SK-N-SH (cell line): ENCODE measurements around the gene CNTNAP2. TPM values are rescaled to one million over a fixed set of nuclear protein-coding genes. Genes with fewer than 3 reads are reported as not detected.

Source experiments
- CTCF ChIA-PET: fragments of 300-600, 350-600 bp; formaldehyde crosslinking; extraction: SDS; loops from one replicate; lab custom pipeline; 2021; lab: Yijun Ruan, JAX
- POLR2A ChIA-PET: fragments of 350-600 bp; sonication (Branson Sonifier 250); formaldehyde crosslinking; extraction: SDS; loops from one replicate; lab custom pipeline; 2020; ENCODE audit warnings: antibody characterized with exemption, inconsistent platforms; lab: Yijun Ruan, JAX
- DNase-seq: peaks from one replicate; pipeline ENCODE4 v3.0.0; 2012
- H2AFZ ChIP-seq: fragments of 200-600 bp; sonication (generic); 2 replicates; pipeline ENCODE4 v1.8.1; 2016; ENCODE audit warnings: antibody characterized with exemption, mild to moderate bottlenecking, low read depth
- H3F3A ChIP-seq: fragments of 200-600 bp; sonication (generic); replicated peaks from 2 replicates; pipeline ENCODE3; 2016; ENCODE audit warnings: antibody characterized with exemption, mild to moderate bottlenecking; ENCODE audit not compliant: insufficient read depth
- H3K27ac ChIP-seq, 2 experiments: fragments of 200-500 bp in 1 of 2; fragments of 200-600 bp in 1 of 2; sonication (Bioruptor generic) in 1 of 2; sonication (generic), shearing (Covaris generic) in 1 of 2; 2 replicates each; pipeline versions ENCODE4 v1.5.1 to v1.6.1; 2014 to 2016; ENCODE audit warnings: low read depth in 2 of 2, inconsistent platforms in 1 of 2, low read length in 1 of 2, mild to moderate bottlenecking in 1 of 2, mixed read lengths in 1 of 2
- H3K27me3 ChIP-seq: fragments of 200-600 bp; sonication (generic), shearing (Covaris generic); 2 replicates; pipeline ENCODE4 v1.6.1; 2016; ENCODE audit warnings: mixed run types; ENCODE audit not compliant: insufficient read depth
- H3K36me3 ChIP-seq, 2 experiments: fragments of 200-500 bp in 1 of 2; fragments of 200-600 bp in 1 of 2; sonication (Bioruptor generic) in 1 of 2; sonication (generic) in 1 of 2; replicated peaks in 1 of 2; 2 replicates each; pipeline versions ENCODE3 to v1.5.1; 2014 to 2016; ENCODE audit warnings: low read length in 1 of 2, mild to moderate bottlenecking in 1 of 2; ENCODE audit not compliant: insufficient read depth in 2 of 2, control insufficient read depth in 1 of 2
- H3K4me1 ChIP-seq, 2 experiments: fragments of 200-500 bp in 1 of 2; fragments of 200-600 bp in 1 of 2; sonication (Bioruptor generic) in 1 of 2; sonication (generic), shearing (Covaris generic) in 1 of 2; 2 replicates each; pipeline versions ENCODE4 v1.5.1 to v1.6.1; 2014 to 2016; ENCODE audit warnings: low read depth in 1 of 2, low read length in 1 of 2, mixed run types in 1 of 2; ENCODE audit not compliant: insufficient read depth in 2 of 2, control insufficient read depth in 1 of 2
- H3K4me2 ChIP-seq: fragments of 200-600 bp; sonication (generic), shearing (Covaris generic); 2 replicates; pipeline ENCODE4 v1.6.1; 2017; ENCODE audit warnings: mixed run types
- H3K4me3 ChIP-seq, 2 experiments: fragments of 200-500 bp in 1 of 2; fragments of 200-600 bp in 1 of 2; sonication (Bioruptor generic) in 1 of 2; sonication (generic), shearing (Covaris generic) in 1 of 2; 2 replicates each; pipeline versions ENCODE4 v1.5.1 to v1.8.1; 2014 to 2016; ENCODE audit warnings: low read depth in 2 of 2, inconsistent platforms in 1 of 2, low read length in 1 of 2, mild to moderate bottlenecking in 1 of 2, mixed read lengths in 1 of 2, moderate library complexity in 1 of 2
- H3K79me2 ChIP-seq: fragments of 200-600 bp; sonication (generic); 2 replicates; pipeline ENCODE4 v1.8.1; 2017; ENCODE audit warnings: mild to moderate bottlenecking; ENCODE audit not compliant: insufficient read depth
- H3K9ac ChIP-seq: fragments of 200-600 bp; sonication (generic); 2 replicates; pipeline ENCODE4 v1.6.1; 2017; ENCODE audit warnings: mixed run types
- H3K9me2 ChIP-seq: fragments of 200-600 bp; sonication (generic); 2 replicates; pipeline ENCODE4 v1.6.1; 2017; ENCODE audit warnings: mixed run types
- H3K9me3 ChIP-seq: fragments of 200-600 bp; sonication (generic); 2 replicates; pipeline ENCODE4 v1.6.1; 2017; ENCODE audit warnings: mixed run types, mild to moderate bottlenecking, moderate library complexity
- H4K20me1 ChIP-seq: fragments of 200-600 bp; sonication (generic); 2 replicates; pipeline ENCODE4 v1.6.1; 2017; ENCODE audit warnings: mild to moderate bottlenecking, mixed run types; ENCODE audit not compliant: insufficient read depth
- CTCF ChIP-seq: fragments of 200-600 bp; sonication (generic); IDR thresholded peaks from 2 replicates; pipeline ENCODE4 v1.6.1; 2017; ENCODE audit warnings: antibody characterized with exemption, mild to moderate bottlenecking, moderate library complexity
- ELF1 ChIP-seq: IDR thresholded peaks from 2 replicates; pipeline ENCODE4 v1.4.0; 2012
- FOSL2 ChIP-seq: IDR thresholded peaks from 2 replicates; pipeline ENCODE4 v1.4.0; 2012; ENCODE audit warnings: low read depth, mild to moderate bottlenecking, moderate library complexity, borderline replicate concordance
- FOXJ3 ChIP-seq: sonication (generic); formaldehyde crosslinking; IDR thresholded peaks from 2 replicates; pipeline ENCODE4 v1.5.1; 2020; ENCODE audit warnings: mild to moderate bottlenecking, missing genetic modification reagents
- FOXM1 ChIP-seq: IDR thresholded peaks from 2 replicates; pipeline ENCODE4 v1.4.0; 2012; ENCODE audit warnings: low read depth, mild to moderate bottlenecking
- GABPA ChIP-seq: IDR thresholded peaks from 2 replicates; pipeline ENCODE4 v1.4.0; 2012; ENCODE audit warnings: low read depth, mild to moderate bottlenecking
- GATA2 ChIP-seq: sonication (generic); formaldehyde crosslinking; IDR thresholded peaks from 2 replicates; pipeline ENCODE4 v1.5.0; 2020; ENCODE audit warnings: mild to moderate bottlenecking, missing genetic modification reagents
- JUND ChIP-seq: IDR thresholded peaks from 2 replicates; pipeline ENCODE4 v1.4.0; 2012
- MXI1 ChIP-seq: IDR thresholded peaks from 2 replicates; pipeline ENCODE4 v1.6.1; 2012; ENCODE audit warnings: mild to moderate bottlenecking, low read depth, low read length, improper control_type of control experiment
- NFIC ChIP-seq: IDR thresholded peaks from 2 replicates; pipeline ENCODE4 v1.4.0; 2012; ENCODE audit warnings: borderline replicate concordance
- NRF1 ChIP-seq: IDR thresholded peaks from 2 replicates; pipeline ENCODE4 v1.6.1; 2012; ENCODE audit warnings: low read depth, mild to moderate bottlenecking, low read length
- REST ChIP-seq: IDR thresholded peaks from 2 replicates; pipeline ENCODE4 v1.6.1; 2012; ENCODE audit warnings: mild to moderate bottlenecking, low read depth, low read length, moderate library complexity
- RXRA ChIP-seq: IDR thresholded peaks from 2 replicates; pipeline ENCODE4 v1.4.0; 2012; ENCODE audit warnings: low read depth, mild to moderate bottlenecking, borderline replicate concordance
- SIN3A ChIP-seq: IDR thresholded peaks from 2 replicates; pipeline ENCODE4 v1.6.1; 2012; ENCODE audit warnings: low read depth, mild to moderate bottlenecking, low read length, moderate library complexity, borderline replicate concordance
- SMC3 ChIP-seq: IDR thresholded peaks from 2 replicates; pipeline ENCODE4 v1.6.1; 2012; ENCODE audit warnings: low read depth, low read length, improper control_type of control experiment
- YY1 ChIP-seq: IDR thresholded peaks from 2 replicates; pipeline ENCODE4 v1.4.0; 2012; ENCODE audit warnings: low read depth, mild to moderate bottlenecking
- WGBS: methylation state at CpG from one replicate; pipeline ENCODE4 v1.1.6; 2017; ENCODE audit warnings: low lambda C conversion rate; 5-methylcytosine and 5-hydroxymethylcytosine counted together
- polyA plus RNA-seq, 3 experiments: library from polyadenylated mRNA; depleted of rRNA; stranded (reverse); fragments of >200 nt; gene quantifications; 2 replicates each; pipeline ENCODE4 v1.2.3, GENCODE V29; 2012
- TF ChIP-seq, protein P1 (sequence below): IDR thresholded peaks from 2 replicates; pipeline ENCODE4 v1.4.0; 2012; ENCODE audit warnings: low read depth, borderline replicate concordance

Gene CNTNAP2
- polyA plus RNA-seq, 1 of the 3 experiments (the other 2 are of a cell fraction), result 3.4 TPM

DNA sequence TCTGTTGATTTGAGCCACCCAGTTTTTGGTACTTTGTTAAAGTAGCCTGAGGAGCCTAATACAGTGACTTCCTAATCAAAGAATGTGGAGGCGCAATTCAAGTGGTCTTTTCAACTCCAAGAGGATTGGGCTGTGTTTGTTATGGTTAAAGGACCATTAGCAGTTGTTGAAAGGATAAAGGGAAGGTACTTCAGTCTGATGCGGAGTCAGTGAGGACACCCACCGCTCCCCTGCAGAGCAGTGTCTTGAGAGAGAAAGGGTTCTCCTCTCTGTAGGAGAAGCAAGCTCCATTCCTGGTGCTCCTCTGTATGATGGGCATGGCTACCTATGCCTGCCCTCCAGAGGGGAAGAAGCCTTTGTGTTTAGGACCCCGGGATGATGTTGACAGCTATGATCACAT is 1883.4 kb downstream of the CNTNAP2 start:
- TF ChIP-seq REST (no peak), RXRA (no peak), SIN3A (no peak), FOSL2 (no peak), SMC3 (no peak), NFIC (no peak), JUND (no peak), YY1 (no peak), CTCF (no peak), ELF1 (no peak), GABPA (no peak), MXI1 (no peak), NRF1 (no peak), GATA2 (CRISPR knock-in tag) (no peak), FOXJ3 (no peak), FOXM1 (no peak)
- TF ChIP-seq, protein P1, sequence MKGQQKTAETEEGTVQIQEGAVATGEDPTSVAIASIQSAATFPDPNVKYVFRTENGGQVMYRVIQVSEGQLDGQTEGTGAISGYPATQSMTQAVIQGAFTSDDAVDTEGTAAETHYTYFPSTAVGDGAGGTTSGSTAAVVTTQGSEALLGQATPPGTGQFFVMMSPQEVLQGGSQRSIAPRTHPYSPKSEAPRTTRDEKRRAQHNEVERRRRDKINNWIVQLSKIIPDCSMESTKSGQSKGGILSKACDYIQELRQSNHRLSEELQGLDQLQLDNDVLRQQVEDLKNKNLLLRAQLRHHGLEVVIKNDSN, result no peak
- H3K27ac ChIP-seq, result no peak overlapping the region
- H2AFZ ChIP-seq, result no peak overlapping the region
- no peaks in the 10 kb centered on the region for H4K20me1 ChIP-seq
- no peak overlapping the region for H3K9ac ChIP-seq
- 65% methylated on average over 4 of the region's 4 CpGs for WGBS
- no peak for DNase-seq
- H3K9me3 ChIP-seq, result no peaks in the 10 kb centered on the region
- ChIA-PET POLR2A (no interaction called here), CTCF (no interaction called here)
- no peak overlapping the region for H3K4me2 ChIP-seq
- no peaks in the 10 kb centered on the region for H3F3A ChIP-seq
- no peaks in the 10 kb centered on the region for H3K36me3 ChIP-seq
- no peaks in the 10 kb centered on the region for H3K9me2 ChIP-seq
- no peaks in the 10 kb centered on the region for H3K27me3 ChIP-seq
- H3K79me2 ChIP-seq, result no peaks in the 10 kb centered on the region
- H3K4me1 ChIP-seq, result no peaks in the 10 kb centered on the region
- no peak overlapping the region for H3K4me3 ChIP-seq
